T-helper 1 cell treated with Interleukin-12 subunit alpha and Interleukin-12 subunit beta and Interleukin-4 antibody, amounts not matched to agents 30 ng/mL and 1 ng/mL, for 36 hours (primary cell): ENCODE results near the gene CDCP1. TPM values are rescaled to one million over a fixed set of nuclear protein-coding genes. Genes with fewer than 3 reads are reported as not detected.

Experiments
- total RNA-seq: library from RNA; stranded (reverse); gene quantifications from 2 replicates; pipeline ENCODE4 v1.2.3, GENCODE V29; 2022

CDCP1 gene
- total RNA-seq, 1 donor from 2014 or later: 2.7 TPM

Other genes starting within 250 kb of the CDCP1 start
- 49.9 and 65.6 TPM in 2 replicates for gene ZDHHC3, start 170.2 kb downstream of the CDCP1 start, total RNA-seq
- gene EXOSC7, start 170.1 kb downstream of the CDCP1 start, total RNA-seq: 56.0 and 62.9 TPM in 2 replicates
- 1.0 TPM in 1 of 2 replicates, not detected in the other for gene CLEC3B, start 120.1 kb downstream of the CDCP1 start, total RNA-seq
- 0.15 TPM in 1 of 2 replicates, not detected in the other for gene TMEM158, start 79.9 kb upstream of the CDCP1 start, total RNA-seq
- 26.7 and 27.4 TPM in 2 replicates for gene LARS2, start 242.2 kb upstream of the CDCP1 start, total RNA-seq